H1 (cell line): ENCODE results near the gene TGFBR2. TPM values are rescaled to one million over a fixed set of nuclear protein-coding genes. Genes with fewer than 3 reads are reported as not detected.

Experiments
- CTCF ChIA-PET: fragments of 300-600 bp; sonication (Branson Sonifier 250); formaldehyde crosslinking; loops from one replicate; lab custom pipeline; 2021; ENCODE audit not compliant: partially characterized antibody; lab: Charles Lee
- POLR2A ChIA-PET: fragments of 300-600 bp; sonication (Branson Sonifier 250); formaldehyde crosslinking; loops from one replicate; lab custom pipeline; 2021; ENCODE audit warnings: inconsistent platforms; ENCODE audit not compliant: partially characterized antibody; lab: Charles Lee
- DNase-seq, 2 experiments: peaks; one replicate each; pipeline versions ENCODE4 v3.0.0 to v3.0.0-alpha.2; 2010 to 2022; ENCODE audit warnings: low spot score in 2 of 2, low read depth in 1 of 2, mixed read lengths in 1 of 2
- FAIRE-seq: peaks from 2 replicates; lab custom pipeline; 2011; peaks lifted over from hg19 to GRCh38; lab: Jason Lieb, UNC
- H2AFZ ChIP-seq: 2 replicates; pipeline ENCODE4 v1.8.1; 2012; ENCODE audit warnings: low read length, inconsistent platforms
- H2AK5ac ChIP-seq: 2 replicates; pipeline ENCODE4 v1.6.1; 2013; ENCODE audit warnings: low read depth, low read length
- H2BK120ac ChIP-seq: replicated peaks from 2 replicates; pipeline ENCODE3; 2013; ENCODE audit warnings: low read depth, low read length, inconsistent platforms
- H2BK12ac ChIP-seq: 2 replicates; pipeline ENCODE4 v1.6.1; 2013; ENCODE audit warnings: low read depth, low read length
- H2BK15ac ChIP-seq: 2 replicates; pipeline ENCODE4 v1.6.1; 2013; ENCODE audit warnings: low read length
- H2BK20ac ChIP-seq: 2 replicates; pipeline ENCODE4 v1.6.1; 2013; ENCODE audit warnings: low read length
- H2BK5ac ChIP-seq: 2 replicates; pipeline ENCODE4 v1.6.1; 2013; ENCODE audit warnings: low read depth, low read length
- H3K14ac ChIP-seq: 2 replicates; pipeline ENCODE4 v1.6.1; 2013; ENCODE audit warnings: inconsistent platforms; ENCODE audit not compliant: insufficient read length
- H3K18ac ChIP-seq: 2 replicates; pipeline ENCODE4 v1.6.1; 2013; ENCODE audit warnings: low read length; ENCODE audit errors: extremely low read depth
- H3K23ac ChIP-seq: 2 replicates; pipeline ENCODE4 v1.6.1; 2013; ENCODE audit warnings: inconsistent platforms; ENCODE audit not compliant: insufficient read length
- H3K23me2 ChIP-seq: 2 replicates; pipeline ENCODE4 v1.6.1; 2013; ENCODE audit warnings: low read depth, low read length
- H3K27ac ChIP-seq: 2 replicates; pipeline ENCODE4 v1.6.1; 2011; ENCODE audit warnings: low read depth, low read length, inconsistent platforms
- H3K27me3 ChIP-seq, 4 experiments: replicated peaks in 1 of 4; 1 replicate in 1 of 4; 2 replicates in 3 of 4; pipeline versions ENCODE4 v1.6.1 to v1.8.1; 2011 to 2013; ENCODE audit warnings: low read length in 3 of 4, mild to moderate bottlenecking in 3 of 4, inconsistent platforms in 2 of 4, mixed read lengths in 2 of 4, moderate library complexity in 1 of 4; ENCODE audit not compliant: control insufficient read depth in 3 of 4, insufficient read depth in 3 of 4; ENCODE audit errors: extremely low read depth in 1 of 4
- H3K36me3 ChIP-seq, 4 experiments: 2 replicates each; pipeline versions ENCODE4 v1.6.1 to v1.8.1; 2011 to 2013; ENCODE audit warnings: mild to moderate bottlenecking in 4 of 4, low read length in 3 of 4, moderate library complexity in 2 of 4, control low read depth in 1 of 4, inconsistent platforms in 1 of 4; ENCODE audit not compliant: insufficient read depth in 4 of 4, control insufficient read depth in 2 of 4
- H3K4ac ChIP-seq: replicated peaks from 2 replicates; pipeline ENCODE3; 2013; ENCODE audit warnings: low read length, low read depth, mixed read lengths, inconsistent platforms; ENCODE audit not compliant: insufficient read length
- H3K4me1 ChIP-seq, 4 experiments: replicated peaks in 1 of 4; 1 replicate in 1 of 4; 2 replicates in 3 of 4; pipeline versions ENCODE4 v1.6.1 to v1.8.1; 2011 to 2013; ENCODE audit warnings: low read length in 3 of 4, inconsistent platforms in 2 of 4, mixed read lengths in 1 of 4; ENCODE audit not compliant: insufficient read depth in 4 of 4, control insufficient read depth in 3 of 4
- H3K4me2 ChIP-seq, 2 experiments: 2 replicates each; pipeline versions ENCODE4 v1.6.1 to v1.8.1; 2011 to 2013; ENCODE audit warnings: low read depth in 2 of 2, low read length in 2 of 2, control low read depth in 1 of 2, inconsistent platforms in 1 of 2, mild to moderate bottlenecking in 1 of 2; ENCODE audit not compliant: insufficient read depth in 1 of 2
- H3K4me3 ChIP-seq, 4 experiments: fragments of 200-600, 300-600 bp in 1 of 4; sonication (generic), shearing (Covaris generic), sonication (Bioruptor Twin) in 1 of 4; 2 replicates each; pipeline versions ENCODE4 v1.5.1 to v1.8.1; 2011 to 2016; ENCODE audit warnings: low read length in 4 of 4, low read depth in 3 of 4, control low read depth in 2 of 4, inconsistent platforms in 2 of 4, mild to moderate bottlenecking in 2 of 4, mixed read lengths in 1 of 4, moderate library complexity in 1 of 4; ENCODE audit not compliant: insufficient read depth in 2 of 4; ENCODE audit errors: extremely low read depth in 1 of 4
- H3K56ac ChIP-seq: replicated peaks from 2 replicates; pipeline ENCODE3; 2013; ENCODE audit warnings: low read depth, mild to moderate bottlenecking, mixed read lengths, low read length, inconsistent platforms; ENCODE audit not compliant: insufficient read length
- H3K79me1 ChIP-seq: 2 replicates; pipeline ENCODE4 v1.6.1; 2013; ENCODE audit warnings: low read depth, low read length, control low read depth
- H3K79me2 ChIP-seq, 2 experiments: 2 replicates each; pipeline versions ENCODE4 v1.6.1 to v1.8.1; 2012 to 2013; ENCODE audit warnings: low read length in 2 of 2, mild to moderate bottlenecking in 2 of 2, inconsistent platforms in 1 of 2; ENCODE audit not compliant: insufficient read depth in 2 of 2, control insufficient read depth in 1 of 2
- H3K9ac ChIP-seq, 4 experiments: replicated peaks in 1 of 4; 1 replicate in 1 of 4; 2 replicates in 3 of 4; pipeline versions ENCODE4 v1.6.1 to v1.8.1; 2011 to 2013; ENCODE audit warnings: low read depth in 3 of 4, low read length in 3 of 4, control low read depth in 2 of 4, mild to moderate bottlenecking in 2 of 4, moderate library complexity in 2 of 4, inconsistent platforms in 1 of 4; ENCODE audit errors: extremely low read depth in 1 of 4
- H3K9me3 ChIP-seq, 2 experiments: 2 replicates each; pipeline versions ENCODE4 v1.6.1 to v1.8.1; 2012 to 2013; ENCODE audit warnings: mild to moderate bottlenecking in 2 of 2, moderate library complexity in 2 of 2, control low read depth in 1 of 2, inconsistent platforms in 1 of 2, low read depth in 1 of 2, low read length in 1 of 2, mixed read lengths in 1 of 2; ENCODE audit not compliant: insufficient read depth in 2 of 2
- H4K20me1 ChIP-seq, 2 experiments: replicated peaks in 1 of 2; 2 replicates each; pipeline versions ENCODE3 to v1.8.1; 2011 to 2013; ENCODE audit warnings: inconsistent platforms in 2 of 2, low read length in 2 of 2, mild to moderate bottlenecking in 1 of 2; ENCODE audit not compliant: insufficient read depth in 2 of 2, control insufficient read depth in 1 of 2
- H4K5ac ChIP-seq: 2 replicates; pipeline ENCODE4 v1.6.1; 2013; ENCODE audit warnings: low read length, low read depth, mixed read lengths, inconsistent platforms; ENCODE audit not compliant: insufficient read length
- H4K8ac ChIP-seq: 2 replicates; pipeline ENCODE4 v1.8.0; 2013; ENCODE audit warnings: mild to moderate bottlenecking, moderate library complexity, low read length, inconsistent platforms; ENCODE audit not compliant: insufficient read depth; ENCODE audit errors: extremely low read depth
- H4K91ac ChIP-seq: replicated peaks from 2 replicates; pipeline ENCODE3; 2013; ENCODE audit warnings: low read length, mixed read lengths, inconsistent platforms; ENCODE audit not compliant: insufficient read length
- EP300 ChIP-seq, 2 experiments: IDR thresholded peaks; 1 replicate in 1 of 2; 2 replicates in 1 of 2; pipeline ENCODE4 v1.6.1; 2011 to 2012; ENCODE audit warnings: low read depth in 2 of 2, low read length in 2 of 2, mild to moderate bottlenecking in 2 of 2, borderline replicate concordance in 1 of 2, inconsistent platforms in 1 of 2, moderate library complexity in 1 of 2
- KDM4A ChIP-seq: IDR thresholded peaks from one replicate; pipeline ENCODE4 v1.7.1; 2012; ENCODE audit warnings: low read depth, mild to moderate bottlenecking, moderate library complexity, low read length, inconsistent platforms; ENCODE audit not compliant: severe bottlenecking
- WGBS, 2 experiments: shearing (Covaris generic) in 1 of 2; methylation state at CpG; one replicate each; pipeline versions ENCODE4 v1.1.6 to v1.1.7; 2013 to 2015; ENCODE audit warnings: low lambda C conversion rate in 2 of 2, mixed read lengths in 2 of 2, inconsistent platforms in 1 of 2, low coverage in 1 of 2, missing lambda C conversion rate in 1 of 2; ENCODE audit not compliant: insufficient replicate concordance in 2 of 2, insufficient coverage in 1 of 2, insufficient read length in 1 of 2; ENCODE audit errors: extremely low coverage in 1 of 2, missing lambda C conversion rate in 1 of 2; 5-methylcytosine and 5-hydroxymethylcytosine counted together
- polyA plus RNA-seq, 7 experiments: library from polyadenylated mRNA; depleted of rRNA in 3 of 7; stranded (reverse) in 5 of 7; unstranded in 2 of 7; fragments of >200 nt in 5 of 7; fragments of 200-250 nt in 2 of 7; gene quantifications; 1 replicate in 5 of 7; 2 replicates in 1 of 7; 4 replicates in 1 of 7; pipeline versions ENCODE4 v1.2.1 to v1.2.3, GENCODE V29; 2011 to 2013; ENCODE audit warnings: missing spikeins in 2 of 7, mixed read lengths in 2 of 7
- total RNA-seq: library from RNA; stranded (reverse); fragmentation: NEBNext Ultra II Directional; extraction: Animal tissue kit (Norgen Biotek cat#: 25700); gene quantifications from 2 replicates; pipeline ENCODE4 v1.2.1, GENCODE V29; 2021

TGFBR2 gene
- total and polyA plus RNA-seq, 2 of the 8 experiments (the other 6 are each of a cell fraction or from before 2014, with no cell fraction given): 4.2 to 7.4 TPM

DNA sequence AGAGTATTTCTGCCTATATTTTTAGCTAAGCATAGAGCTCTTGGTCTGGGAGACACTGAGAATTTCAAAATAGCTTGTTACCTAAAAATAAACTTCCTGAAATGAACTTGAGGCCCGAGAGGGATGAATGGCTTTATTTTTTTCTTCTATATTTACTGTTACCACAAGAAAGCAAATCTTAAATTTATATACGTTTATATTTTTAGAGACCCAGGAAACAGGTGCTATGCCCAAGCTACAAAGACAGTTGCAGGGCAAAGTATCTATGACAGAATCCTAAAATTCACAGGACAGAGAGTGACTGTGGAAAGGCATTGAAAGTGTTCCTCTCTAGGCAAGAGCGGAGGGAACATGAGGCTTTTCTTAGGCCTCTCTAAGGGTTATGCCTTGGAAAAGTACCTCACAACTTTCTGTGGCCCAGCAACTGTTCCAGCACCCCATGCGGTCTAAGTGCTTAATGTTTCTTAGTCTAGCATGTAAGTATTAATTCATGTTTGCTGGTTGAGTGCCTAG is 36.5 kb downstream of the TGFBR2 start:
- H4K20me1 ChIP-seq: peaks cover 0 to 1% of the 10 kb centered on the region in 2 experiments
- H3K27me3 ChIP-seq: no peaks in the 10 kb centered on the region
- no peak overlapping the region for H3K9ac ChIP-seq
- H2BK5ac ChIP-seq: no peak overlapping the region
- H3K4ac ChIP-seq: no peak overlapping the region
- no peaks in the 10 kb centered on the region for H3K9me3 ChIP-seq
- H3K4me2 ChIP-seq: no peak overlapping the region
- H2AK5ac ChIP-seq: no peak overlapping the region
- no peak overlapping the region for H2BK120ac ChIP-seq
- no peak overlapping the region for H3K23ac ChIP-seq
- no peak overlapping the region for H2AFZ ChIP-seq
- peaks cover 0 to 40% of the 10 kb centered on the region in 2 experiments for H3K79me2 ChIP-seq
- POLR2A ChIA-PET: no interaction called here
- no peaks in the 10 kb centered on the region; the same call in 1 of the 2 replicates for H3K79me1 ChIP-seq
- 65% methylated on average over 4 of the region's 4 CpGs; no CpG with 5 or more reads in 1 of the 2 experiments for WGBS, 2 experiments
- no peaks in the 10 kb centered on the region; the same call in 1 of the 2 replicates for H3K23me2 ChIP-seq
- H3K14ac ChIP-seq: no peak overlapping the region
- CTCF ChIA-PET: interaction anchor here (0.6 to 2.6 kb wide), 7 partner anchors 10 to 601 kb away, joined by 3 to 7 read pairs (median 3); no protein-coding TSS in a partner anchor
- no peak overlapping the region for H3K18ac ChIP-seq
- DNase-seq: no peak
- no peak overlapping the region for H4K8ac ChIP-seq
- no peak overlapping the region for H3K27ac ChIP-seq
- TF ChIP-seq EP300 (IDR thresholded peaks at IDR 0.05; ENCODE audit: borderline replicate concordance in 1 of 2, low read depth in 2 of 2, low read length in 2 of 2): no peak
- no peak for TF ChIP-seq KDM4A
- TF ChIP-seq, all 59 proteins: peak for 0
- Histone ChIP-seq H4K5ac (no peak overlapping the region), H3K56ac (no peak overlapping the region), H3K36me3 (peaks cover 0 to 16% (median 6%) of the 10 kb centered on the region in 4 experiments; a peak in 5 of 8 replicates), H2BK15ac (no peak overlapping the region), H2BK20ac (no peak overlapping the region), H3K4me3 (no peak overlapping the region), H3K4me1 (peaks cover 0 to 3% (median 0%) of the 10 kb centered on the region in 4 experiments; a peak in 2 of 7 replicates), H2BK12ac (no peak overlapping the region), H4K91ac (no peak overlapping the region)
- no peak for FAIRE-seq
